HPDE6-E6E7 (cell line): ENCODE data around the gene HOXA1.
"Not testable (repeated sequence)": the region's sequence is repeated elsewhere in the genome, so short reads cannot be mapped to it uniquely, and the experiment has no call there.

Source experiments
- DNase-seq: peaks from one replicate; pipeline ENCODE4 v3.0.0; 2011; ENCODE audit warnings: missing footprints; ENCODE audit errors: extremely low spot score

HOXA1 gene

GRCh38 chr7:27046854-27047549, 48.8 kb downstream of the HOXA1 start:
- DNase-seq = peak; percentile 82

DNA sequence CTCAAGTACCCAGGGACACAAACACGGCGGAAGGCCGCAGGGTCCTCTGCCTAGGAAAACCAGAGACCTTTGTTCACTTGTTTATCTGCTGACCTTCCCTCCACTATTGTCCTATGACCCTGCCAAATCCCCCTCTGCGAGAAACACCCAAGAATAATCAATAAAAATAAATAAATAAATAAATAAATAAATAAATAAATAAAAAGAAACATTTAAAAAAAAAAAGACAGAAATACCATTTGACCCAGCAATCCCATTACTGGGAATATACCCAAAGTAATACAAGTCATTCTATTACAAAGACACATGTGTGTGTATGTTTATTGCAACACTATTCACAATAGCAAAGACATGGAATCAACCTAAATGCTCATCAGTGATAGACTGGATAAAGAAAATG, 49.8 kb downstream of the HOXA1 start:
- DNase-seq = not testable (repeated sequence)

GRCh38 chr7:27045066-27045465, 50.7 kb downstream of the HOXA1 start:
- DNase-seq = not testable (repeated sequence)
